Superior temporal gyrus (tissue), 1 donor: ENCODE results near the gene PPP1R26.
"Not testable (repeated sequence)": the region's sequence is repeated elsewhere in the genome, so short reads cannot be mapped to it uniquely, and the experiment has no call there.

ENCODE experiments used
- DNase-seq: peaks from one replicate; pipeline ENCODE4 v3.0.0-alpha.2; 2016; ENCODE audit errors: extremely low spot score

The PPP1R26 gene

DNA sequence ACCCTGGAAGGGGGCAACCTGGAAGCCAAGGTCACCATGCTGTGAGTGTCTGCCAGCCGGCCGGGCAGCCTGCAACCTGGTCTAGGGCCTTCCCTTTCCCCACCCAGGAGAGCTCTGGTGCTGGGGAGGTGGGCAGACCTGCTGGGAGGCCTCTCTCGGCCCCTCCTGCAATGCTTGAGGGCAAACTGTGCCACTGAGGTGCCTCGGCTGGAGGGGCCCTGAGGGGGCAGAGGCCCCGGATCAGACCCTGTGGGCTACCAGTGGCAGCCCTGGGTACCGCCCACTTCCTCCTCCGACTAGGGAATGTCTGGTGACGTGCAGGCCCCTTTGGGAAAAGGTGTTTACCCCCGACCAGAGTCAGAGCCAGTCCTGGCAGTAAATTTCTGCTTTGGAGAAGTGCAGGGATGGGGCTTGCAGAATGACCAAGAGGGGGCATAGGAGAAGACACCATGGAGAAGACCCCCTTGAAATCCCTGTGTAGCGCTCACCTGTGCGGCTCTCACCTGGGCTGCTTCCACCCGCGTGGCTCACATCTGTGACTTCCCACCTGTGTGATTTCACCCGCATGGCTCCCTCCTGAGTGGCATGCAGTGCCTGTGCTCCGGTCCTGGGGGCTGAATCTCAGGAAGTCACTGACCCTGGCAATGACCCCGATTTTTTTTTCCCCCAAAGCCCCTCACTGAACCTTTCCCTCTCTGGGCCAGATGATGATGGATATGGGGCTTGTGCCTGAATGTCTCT, 42.7 kb downstream of the PPP1R26 start:
- no peak for DNase-seq

DNA sequence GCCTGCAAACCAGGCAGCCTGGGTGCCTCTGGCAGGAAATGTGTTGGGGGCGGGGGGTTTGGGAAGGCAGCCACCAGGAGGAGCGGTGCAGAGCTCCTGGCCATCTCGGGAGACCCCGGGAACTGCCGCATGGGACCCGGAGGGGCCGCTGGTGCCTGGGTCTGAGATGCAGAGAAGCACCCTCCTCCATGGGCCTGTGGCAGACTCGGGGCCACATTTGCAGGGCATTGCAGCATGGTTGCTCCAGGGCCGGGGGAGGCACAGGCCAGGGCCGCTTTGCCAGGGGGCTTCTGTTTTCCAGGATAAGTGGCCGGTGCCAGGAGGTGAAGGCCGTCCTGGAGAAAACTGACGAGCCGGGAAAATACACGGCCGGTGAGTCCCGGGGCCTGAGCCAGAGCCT, 43.3 kb downstream of the PPP1R26 start:
- DNase-seq = no peak

DNA sequence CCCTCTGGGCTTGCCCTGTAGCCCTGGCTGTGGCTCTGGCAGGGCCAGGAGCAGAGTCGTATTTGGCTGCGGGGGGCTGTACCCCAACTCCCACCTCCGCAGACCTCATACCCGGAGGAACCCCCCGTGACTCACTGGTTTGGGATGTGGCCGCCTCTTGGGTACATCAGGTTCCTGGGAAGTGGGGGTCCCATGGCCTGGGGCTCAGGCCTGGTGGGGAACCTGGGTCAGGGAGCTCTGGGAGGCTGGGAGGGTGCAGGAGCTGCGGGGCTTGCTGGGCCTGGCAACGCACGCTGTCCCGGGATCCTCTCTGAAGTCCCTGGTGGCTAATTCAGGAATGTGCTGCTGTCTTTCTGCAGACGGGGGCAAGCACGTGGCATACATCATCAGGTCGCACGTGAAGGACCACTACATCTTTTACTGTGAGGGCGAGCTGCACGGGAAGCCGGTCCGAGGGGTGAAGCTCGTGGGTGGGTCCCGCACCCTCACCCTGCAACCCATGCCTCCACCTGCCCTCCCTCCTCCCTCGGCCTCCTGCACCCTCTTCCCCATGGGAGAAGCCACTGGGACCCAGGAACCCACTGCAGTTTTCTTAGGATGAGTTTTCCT, 44.0 kb downstream of the PPP1R26 start:
- DNase-seq = no peak

DNA sequence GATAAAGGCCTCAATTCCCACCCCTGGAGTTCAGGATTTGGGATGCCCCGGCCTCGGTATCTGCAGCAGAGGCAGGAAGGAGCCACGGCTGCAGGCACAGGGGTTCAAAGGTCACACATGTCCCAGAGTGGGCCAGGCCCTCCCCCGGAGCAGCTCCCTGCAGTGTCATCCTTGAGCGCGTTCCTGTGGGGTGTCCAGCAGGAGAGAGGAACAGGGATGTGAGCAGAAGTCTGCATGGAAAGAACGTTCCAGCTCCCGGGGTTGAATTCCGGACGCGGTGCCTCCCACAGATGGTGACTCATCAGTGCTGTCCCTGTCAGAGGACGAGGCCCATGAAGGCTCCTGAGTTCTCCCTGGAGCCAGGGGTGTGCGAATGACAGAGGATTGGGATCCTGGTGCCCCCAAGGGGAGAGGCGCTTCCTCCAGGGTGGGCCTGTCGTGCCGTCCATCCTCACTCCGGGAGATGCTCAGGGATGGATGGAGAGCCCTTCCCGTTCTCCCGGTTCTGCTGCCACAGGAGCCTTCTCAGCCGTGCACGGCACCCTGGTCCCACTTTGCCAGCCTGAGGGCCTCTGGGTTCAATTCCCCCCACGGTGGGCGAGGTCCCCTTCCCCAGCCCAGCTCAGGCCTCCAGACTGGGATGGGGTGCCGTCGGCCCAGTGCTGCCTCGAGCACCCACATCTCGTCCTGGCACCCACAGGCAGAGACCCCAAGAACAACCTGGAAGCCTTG, 44.7 kb downstream of the PPP1R26 start:
- DNase-seq = no peak

DNA sequence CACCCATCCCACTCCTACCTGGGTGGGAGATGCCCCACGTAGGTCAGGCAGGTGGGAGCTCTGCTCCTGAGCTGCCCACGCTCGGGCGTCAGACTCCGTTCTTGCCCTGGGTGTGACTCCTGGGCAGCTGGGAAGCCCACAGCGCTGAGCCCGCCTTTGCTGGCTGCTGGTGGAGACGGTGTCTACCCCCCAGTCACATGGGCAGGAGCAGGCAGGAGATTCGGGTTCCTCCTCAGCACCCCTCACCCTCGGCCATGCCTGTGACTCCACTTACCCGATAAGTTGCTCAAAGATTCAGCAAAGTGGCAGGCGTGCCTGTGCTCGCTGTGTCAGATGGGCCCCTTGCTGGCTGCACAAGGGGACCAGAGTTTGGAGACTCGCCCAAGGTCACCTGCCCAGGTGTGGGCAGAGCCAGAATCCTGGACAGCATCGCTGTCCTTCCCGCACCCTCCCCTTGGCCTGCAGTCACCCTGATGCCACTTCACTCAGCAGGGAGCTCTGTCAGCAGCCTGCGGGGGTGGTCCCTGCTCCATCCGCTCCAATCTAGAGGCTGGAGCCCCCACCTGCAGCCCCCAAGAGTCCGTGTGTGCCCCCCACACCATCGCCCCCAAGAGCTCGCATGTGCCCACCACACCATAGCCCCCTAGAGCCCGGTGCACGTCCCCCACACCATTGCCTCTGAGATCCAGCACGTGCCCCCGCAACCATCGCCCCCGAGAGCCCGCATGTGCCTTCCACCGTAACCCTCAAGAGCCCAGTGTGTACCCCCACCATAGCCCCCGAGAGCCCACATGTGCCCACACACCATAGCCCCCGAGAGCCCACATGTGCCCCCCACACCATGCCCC, 45.9 kb downstream of the PPP1R26 start:
- no peak for DNase-seq

DNA sequence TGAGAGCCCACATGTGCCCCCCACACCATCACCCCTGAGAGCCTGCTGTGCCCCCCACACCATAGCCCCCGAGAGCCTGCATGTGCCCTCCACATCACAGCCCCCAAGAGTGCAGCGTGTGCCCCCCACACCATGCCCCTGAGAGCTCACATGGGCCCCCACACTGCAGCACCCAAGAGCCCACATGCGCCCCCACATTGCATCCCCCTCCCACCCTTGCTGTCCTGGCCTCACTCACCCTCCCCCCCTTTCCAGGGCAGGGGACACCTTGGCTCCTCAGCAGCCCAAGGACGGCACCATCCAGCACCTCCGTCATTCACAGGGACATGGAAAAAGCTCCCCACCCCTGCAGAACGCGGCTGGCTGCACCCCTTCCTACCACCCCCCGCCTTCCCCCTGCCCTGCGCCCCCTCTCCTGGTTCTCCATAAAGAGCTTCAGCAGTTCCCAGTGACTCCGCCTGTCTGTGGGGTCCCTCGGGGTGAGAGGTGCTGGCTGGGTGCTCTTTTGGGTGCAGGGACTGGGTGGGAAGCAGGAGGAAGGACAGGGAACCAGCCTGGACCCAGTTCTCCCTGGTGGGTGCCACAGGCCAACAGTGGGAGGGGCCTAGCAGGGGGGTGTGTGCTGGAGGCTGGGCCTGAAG, 46.6 kb downstream of the PPP1R26 start:
- DNase-seq = no peak

DNA sequence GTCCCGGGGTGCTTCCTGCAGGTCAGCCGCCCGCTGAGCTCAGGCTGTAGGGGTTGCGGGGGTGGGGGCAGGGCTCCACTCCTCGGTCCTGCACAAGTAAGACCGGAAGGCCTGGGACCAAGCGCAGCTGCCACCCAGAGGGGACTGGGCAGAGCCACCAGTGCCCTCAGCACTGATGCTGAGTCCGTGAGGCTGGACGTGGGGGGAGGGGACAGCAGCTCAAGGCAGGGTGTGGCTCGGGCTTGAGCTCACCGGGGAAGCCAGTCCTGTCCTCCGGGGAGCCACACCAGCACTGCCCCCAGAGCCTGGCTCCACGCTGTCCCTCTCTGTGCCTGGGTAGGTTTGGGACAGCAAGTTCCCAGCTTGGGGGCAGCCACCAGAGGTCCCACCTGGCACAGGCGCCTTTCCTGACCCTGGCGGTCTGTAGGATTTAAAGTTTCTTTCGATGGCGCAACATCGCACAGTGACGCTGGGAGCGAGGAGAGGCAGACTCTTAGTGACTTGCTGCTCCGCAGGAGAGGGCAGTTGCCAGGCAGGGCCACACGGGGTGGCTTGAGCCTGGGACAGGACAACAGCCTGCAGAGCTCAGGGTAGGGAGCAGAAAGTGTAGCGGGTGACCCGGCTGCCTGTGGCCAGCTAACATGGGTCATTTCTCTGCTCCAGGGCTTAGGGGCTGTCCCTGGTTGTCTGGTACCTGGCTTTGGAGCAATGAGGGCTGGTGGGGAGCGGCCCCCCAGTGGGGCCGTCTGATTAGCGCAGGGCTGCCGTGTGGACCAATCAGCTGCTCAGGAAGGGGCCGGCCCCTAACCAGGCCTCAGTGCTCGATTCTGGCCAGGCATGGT, 47.4 kb downstream of the PPP1R26 start:
- DNase-seq = no peak

DNA sequence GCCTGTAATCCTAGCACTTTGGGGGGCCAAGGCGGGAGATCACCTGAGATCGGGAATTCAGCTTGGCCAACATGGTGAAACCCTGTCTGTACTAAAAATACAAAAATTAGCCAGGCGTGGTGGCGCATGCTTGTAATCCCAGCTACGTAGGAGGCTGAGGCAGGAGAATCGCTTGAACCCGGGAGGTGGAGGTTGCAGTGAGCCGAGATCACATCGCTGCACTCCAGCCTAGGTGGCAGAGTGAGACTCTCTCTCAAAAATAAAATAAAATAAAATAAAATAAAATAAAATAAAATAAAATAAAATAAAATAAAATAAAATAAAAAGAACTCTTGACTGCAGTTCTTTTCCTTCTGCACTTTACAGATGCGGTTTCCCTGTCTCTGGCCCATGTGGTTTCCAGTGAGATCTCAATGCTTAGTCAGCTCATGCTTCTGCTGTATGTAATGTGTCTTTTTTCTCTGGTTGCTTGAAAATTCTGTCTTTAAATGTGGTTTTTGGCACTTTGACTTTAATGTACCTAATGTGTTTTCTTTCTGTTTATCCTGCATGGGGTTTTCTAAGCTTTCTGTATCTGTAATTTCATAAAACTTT, 49.4 kb downstream of the PPP1R26 start:
- not testable (repeated sequence) for DNase-seq

DNA sequence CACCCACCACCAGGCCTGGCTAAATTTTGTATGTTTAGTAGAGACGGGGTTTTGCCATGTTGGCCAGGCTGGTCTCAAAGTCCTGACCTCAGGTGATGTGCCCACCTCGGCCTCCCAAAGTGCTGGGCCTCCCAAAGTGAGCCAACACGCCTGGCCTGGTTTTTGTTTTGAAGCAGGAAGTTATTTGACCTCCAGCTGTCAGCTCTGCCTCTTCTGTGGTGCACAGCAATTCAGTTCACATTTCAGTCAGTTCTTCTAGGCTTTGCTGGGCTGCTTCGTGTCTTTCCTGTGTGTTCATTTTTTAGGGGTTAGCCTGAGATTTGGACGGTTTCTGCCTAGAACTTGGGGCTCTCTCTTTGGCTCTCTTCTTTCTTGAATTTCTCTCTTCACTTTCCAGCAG, 50.6 kb downstream of the PPP1R26 start:
- DNase-seq = no peak

DNA sequence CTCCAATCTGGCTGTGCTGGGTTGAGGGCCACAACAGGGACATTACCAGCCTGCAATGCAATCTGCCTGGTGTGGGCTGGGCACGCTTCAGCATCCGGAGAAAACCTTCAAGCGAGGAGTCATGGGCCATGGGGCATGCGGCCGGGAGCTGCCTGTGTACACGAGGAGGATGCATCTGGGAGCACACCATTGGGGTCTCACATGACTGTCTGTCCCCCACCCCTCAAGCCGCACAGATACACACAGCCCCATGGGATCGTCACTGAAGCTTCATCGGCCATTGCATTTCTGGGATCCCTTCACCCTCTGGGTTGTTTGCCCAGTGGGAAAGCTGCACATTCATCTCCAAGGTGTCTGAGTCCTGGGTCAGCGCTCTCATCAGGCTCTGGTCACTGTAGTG, 51.5 kb downstream of the PPP1R26 start:
- DNase-seq = no peak

DNA sequence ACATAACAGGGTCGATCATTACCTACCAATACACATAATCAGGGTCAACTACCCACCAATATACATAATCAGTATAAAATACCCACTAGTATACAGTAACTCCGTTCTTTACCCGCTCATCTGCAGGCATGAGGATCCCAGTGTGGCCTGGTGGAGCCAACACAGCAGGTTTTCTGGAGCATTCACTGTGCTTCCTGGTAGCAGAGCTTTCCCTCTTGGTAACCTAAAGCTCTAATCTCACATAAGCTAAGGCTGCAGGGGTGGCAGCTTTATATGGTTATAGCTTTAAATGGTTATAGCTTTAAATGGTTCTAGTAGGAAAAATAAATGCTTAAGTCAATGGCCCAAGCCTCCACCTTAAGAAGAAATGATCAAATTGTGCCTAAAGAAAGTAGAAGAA, 53.5 kb downstream of the PPP1R26 start:
- DNase-seq = no peak

DNA sequence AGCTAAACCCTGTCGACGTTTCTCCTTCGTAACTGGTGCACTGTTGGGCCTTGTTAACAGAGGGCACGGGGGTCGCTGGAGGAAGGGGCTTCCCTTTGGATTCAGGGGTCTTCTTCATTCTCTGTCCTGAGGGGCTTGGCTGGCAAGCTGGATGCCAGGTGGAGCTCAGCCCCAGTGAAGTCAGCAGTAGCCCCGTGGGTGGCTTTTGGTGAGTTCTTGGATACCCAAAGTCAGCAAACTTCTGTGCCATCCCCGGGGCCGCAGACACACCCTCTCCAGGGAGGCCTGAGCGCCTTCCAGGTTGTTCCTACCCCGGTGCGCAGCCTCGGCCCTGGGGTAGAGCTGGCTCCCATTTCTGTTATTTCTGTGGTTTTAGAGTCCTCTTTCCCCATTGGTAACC, 54.1 kb downstream of the PPP1R26 start:
- DNase-seq = no peak

DNA sequence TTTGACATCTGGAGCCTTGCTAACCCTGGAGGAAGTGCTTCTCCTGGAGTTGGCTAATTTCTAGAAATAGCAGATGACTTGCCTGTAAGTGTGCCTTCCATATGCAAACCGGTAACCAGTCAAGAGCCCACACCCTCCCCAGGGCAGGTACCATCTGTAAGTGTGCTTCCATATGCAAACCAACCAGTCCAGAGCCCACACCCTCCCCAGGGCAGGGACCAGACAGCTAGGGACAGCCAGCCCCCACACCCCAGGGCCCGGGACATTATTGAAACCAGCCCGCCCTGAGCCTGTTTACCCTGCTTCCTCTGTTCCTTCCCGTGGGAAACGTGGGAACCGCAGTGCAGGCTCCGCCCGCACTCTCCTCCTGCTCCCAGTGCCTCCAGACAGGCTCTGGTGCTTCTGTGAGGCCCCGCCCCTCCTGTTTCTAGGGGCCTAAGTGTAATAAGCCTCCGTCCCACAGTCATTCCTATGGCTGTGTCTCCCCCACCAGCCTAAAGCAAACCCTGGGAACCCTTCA, 54.7 kb downstream of the PPP1R26 start:
- DNase-seq = not testable (repeated sequence)

DNA sequence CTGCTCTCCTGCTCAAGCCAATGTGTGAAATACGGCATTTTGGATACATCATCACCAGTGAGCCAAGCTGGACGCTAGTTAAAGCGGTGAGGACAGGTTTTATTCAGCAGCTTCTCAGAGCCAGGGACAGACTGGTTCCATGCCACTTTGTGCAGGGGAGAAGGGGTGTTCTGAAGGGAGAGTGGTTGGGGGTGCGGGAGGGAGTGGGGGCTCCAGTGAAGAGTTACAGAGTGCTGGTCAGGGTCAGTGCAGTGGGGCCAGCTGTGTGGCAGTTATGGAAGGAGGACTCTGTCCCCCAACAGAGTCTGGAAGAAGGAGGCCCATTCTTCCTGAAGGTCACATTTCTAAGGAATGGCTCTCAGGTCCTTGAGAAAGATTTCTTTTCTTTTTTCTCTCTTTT, 55.2 kb downstream of the PPP1R26 start:
- not testable (repeated sequence) for DNase-seq

DNA sequence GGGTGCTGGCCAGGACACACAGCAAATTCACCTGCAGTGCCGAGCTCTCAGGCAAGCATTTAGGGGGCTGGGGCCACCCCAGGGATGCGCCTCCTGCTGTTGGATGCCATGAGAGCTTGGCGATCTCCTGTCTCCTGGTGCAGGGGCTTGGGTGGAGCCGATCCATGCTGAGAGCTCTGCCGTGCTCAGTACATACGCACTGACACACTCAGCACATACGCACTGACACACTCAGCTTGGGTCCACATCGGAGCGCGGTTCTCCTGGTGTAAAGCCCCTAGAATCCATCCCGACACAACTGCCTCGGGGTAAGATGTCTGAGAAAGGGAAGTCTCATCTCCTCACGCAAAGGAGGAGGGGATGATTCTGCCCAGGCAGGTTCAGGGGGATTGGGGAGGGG, 56.0 kb downstream of the PPP1R26 start:
- DNase-seq = not testable (repeated sequence)

DNA sequence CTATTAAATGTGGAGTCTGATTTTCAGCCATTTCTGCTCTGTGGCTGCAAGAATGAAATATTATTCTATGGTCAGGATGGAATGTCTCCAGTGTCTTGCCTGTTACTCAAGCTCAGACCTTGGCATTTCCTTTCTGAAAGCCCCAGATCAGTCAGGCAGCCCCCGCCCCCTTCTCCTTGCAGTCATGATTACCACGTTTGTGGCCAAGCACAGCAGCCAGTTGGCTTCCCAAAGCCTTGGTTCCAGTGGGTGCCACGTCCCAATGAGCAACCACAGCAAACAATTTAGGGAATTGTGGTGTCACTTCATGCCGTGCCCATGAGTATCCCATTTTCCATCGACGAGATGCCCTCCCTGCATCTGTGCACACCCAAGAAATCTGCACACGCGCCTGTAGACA, 56.6 kb downstream of the PPP1R26 start:
- no peak for DNase-seq
